ENCODE results near the gene AHRR.
"Not testable (repeated sequence)": the region's sequence is repeated elsewhere in the genome, so short reads cannot be mapped to it uniquely, and the experiment has no call there.

Gene AHRR

GRCh38 chr5:394671-395155 is 73.2 kb downstream of the AHRR start:
- DNase-seq (ENCODE audit: low read depth in 3 of 3, low spot score in 1 of 3) = no peak

- DNase-seq (ENCODE audit: low read depth in 3 of 3, low spot score in 1 of 3) = no peak
Observed at GRCh38 chr5:395156-395920, 73.8 kb downstream of the AHRR start.

DNA sequence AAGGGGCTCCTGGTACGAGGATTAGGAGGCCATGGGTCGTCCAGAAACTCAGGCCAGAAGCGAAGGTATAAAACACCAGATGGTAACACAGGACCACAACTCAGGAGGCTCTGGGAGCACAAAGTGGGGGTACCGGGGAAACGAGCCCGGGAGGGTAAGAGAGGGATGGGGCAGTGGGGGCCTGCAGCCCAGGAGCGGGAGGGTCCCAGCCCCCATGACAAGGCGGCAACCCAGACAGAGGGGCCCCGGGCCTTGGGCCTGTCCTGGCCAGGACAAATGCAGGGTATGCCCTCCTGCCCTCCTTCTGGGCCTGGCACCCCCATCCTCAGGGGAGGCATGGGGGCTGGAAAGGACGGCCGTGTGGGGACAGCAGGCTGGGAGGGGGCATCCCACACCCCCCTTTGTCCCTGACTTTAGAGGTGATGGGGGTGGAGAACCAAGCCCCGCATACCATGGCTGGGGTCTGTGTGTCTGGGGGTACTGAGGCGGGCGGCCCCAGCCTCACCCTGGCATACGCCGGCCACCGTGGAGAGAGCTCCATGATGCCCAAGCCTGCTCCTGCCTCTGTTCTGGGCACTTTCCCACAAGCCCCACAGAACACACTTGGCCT is 74.5 kb downstream of the AHRR start:
- DNase-seq (ENCODE audit: low read depth in 3 of 3, low spot score in 1 of 3) = no peak

DNA sequence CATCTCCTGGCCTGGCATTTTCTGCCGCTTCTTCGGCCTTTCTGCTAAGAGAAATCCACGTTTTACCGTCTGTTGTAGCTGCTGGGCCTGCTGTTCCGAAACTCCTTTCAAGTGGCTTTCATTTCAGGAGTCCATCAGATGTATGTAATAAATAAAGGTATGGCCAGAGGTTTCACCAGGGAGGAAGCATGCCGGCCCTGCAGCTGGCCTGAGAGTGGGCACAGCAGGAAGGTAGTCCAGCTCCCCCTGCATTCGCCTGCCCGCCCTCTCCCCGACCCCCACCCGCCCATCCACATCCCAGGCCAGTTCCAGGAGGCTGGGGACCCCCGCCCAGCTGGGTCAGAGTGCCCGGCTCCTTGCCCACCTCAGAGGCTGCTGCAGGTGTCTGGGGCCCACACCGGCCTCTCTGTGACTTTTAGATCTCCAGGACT is 75.0 kb downstream of the AHRR start:
- DNase-seq (ENCODE audit: low read depth in 3 of 3, low spot score in 1 of 3) = no peak

GRCh38 chr5:398141-398474 is 76.6 kb downstream of the AHRR start:
- not testable (repeated sequence) for DNase-seq (ENCODE audit: low read depth in 3 of 3, low spot score in 1 of 3)

DNA sequence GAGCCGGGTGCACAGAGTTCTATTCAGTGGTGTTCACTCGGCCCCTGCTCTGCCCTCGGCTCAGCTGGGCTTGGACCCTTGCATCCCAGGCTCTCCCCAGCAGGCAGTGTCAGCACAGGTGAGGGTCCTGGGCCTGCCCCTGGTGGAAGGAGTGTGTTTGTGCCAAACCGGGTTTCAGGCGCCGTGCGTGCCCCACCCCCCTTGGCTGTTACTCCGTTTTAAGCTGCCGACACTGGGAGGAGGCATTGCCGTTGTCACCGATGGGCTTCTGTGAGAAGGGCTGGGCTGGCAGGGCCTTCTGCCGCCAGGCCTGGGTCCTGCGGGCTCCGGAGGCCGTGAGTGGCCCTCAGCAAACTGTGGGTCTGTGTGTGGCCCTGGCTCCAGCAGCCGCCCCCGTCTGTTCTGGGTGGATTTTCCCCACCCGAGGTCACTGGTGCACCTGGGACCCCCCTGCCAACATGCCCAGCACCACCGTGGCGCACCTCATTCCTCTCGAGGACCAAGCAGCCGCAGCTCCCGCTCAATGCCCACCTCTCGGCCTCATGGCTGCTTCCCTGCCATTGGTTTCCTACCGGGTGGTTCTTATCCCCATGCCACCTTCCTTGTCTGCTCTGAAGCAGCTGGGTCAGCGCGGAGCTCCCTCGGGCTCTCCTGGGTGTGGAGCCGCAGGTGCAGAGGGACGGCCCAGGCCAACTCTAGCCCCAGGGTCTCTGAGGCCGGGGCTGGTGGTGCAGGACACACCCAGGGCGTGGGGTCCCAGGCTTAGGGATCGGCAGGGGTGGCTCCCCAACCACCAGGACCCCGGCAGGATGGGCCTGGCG is 77.2 kb downstream of the AHRR start:
- no peak for DNase-seq (ENCODE audit: low read depth in 3 of 3, low spot score in 1 of 3)

DNA sequence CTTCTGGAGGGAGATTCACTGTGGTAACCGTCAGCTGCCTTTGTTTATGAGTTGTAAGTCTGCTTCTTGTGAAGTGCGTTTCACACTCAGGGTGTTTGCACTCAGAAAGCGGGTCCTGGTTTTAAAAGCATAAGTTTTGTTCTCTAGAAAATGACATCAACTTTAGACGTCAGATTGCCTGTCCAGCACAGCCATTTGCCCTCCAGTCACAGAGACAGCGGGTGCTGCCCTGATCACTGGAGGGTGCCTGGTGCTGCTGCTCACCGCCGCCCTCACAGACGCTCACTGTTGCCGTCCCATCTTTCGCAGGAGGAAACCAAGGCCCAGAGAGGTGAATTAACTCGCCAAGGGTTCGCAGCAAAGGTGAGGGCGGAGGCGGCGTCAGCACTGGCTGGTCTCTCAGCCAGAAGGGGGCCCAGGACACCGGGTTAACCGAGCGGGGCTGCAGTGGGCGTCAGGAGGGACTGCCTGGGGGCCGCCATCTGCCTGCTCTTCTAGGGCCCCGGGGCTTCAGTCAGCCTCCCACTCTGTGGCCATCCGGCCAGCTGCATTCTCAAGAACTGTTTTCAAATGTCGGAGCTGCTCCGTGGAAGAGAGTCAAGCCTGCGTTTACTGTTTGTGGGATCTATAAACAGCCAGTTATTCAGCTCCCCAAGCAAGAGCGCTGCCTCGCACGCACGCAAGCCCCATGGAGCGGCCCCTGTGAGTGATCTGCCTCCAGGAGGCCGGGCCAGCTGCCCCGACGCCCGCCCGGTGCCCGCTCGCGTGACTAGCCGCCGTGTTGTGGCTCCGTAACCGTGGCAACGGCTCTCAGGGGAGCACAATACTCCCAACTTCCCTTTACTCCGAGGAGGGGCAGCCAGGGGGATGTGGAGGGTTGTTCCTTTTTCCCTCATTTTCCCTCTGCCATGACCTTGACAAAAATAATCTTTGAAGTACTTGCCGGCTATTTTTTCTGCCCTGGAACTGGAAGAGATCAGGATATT is 78.1 kb downstream of the AHRR start:
- DNase-seq (ENCODE audit: low read depth in 3 of 3, low spot score in 1 of 3) = peak in 1 of 3 donors; percentile 40

- DNase-seq (ENCODE audit: low read depth in 3 of 3, low spot score in 1 of 3) = no peak
Observed at GRCh38 chr5:400282-401145, 79.0 kb downstream of the AHRR start.

DNA sequence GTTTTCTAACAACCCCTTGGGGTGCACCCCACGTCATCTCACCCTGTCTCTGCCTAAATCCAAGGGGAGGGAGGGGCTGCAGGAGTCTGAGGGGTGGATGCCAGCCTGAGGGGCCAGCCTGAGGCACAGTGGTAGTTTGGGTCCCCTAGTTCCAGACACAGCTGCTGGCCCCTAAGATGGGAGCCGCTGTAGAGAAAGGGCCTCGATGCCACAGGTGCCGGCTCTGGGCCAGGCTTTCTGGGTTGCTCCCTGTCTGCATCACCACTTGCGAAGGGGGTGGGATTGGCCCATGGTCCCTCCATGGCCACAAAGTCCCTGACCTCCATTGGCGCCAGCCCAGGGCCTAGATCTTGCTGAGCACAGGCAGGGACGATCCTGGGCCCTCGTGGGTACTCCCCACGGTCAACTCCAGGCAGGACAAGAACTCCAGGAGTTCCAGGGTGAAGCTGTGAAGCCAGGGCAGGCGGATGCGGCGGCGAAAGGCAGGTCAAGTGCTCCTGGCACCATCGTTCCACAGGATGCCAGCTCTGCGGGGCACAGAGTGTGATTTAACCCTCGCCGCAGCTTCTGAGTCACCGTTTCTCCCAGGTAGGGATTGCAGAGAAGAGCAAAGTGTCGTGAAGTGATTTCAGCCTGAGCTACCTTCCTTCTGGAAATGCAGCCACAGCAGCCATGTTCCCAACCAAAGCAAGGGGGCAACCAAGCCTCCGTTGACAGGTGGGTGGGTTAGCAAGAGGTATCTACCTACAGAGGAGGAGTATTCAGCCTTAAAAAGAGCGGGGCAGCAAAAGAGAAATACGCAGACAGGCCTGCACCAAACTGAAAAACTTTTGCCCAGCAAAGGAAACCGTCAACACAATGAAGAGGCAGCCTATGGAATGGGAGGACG is 79.9 kb downstream of the AHRR start:
- no peak for DNase-seq (ENCODE audit: low read depth in 3 of 3, low spot score in 1 of 3)

DNA sequence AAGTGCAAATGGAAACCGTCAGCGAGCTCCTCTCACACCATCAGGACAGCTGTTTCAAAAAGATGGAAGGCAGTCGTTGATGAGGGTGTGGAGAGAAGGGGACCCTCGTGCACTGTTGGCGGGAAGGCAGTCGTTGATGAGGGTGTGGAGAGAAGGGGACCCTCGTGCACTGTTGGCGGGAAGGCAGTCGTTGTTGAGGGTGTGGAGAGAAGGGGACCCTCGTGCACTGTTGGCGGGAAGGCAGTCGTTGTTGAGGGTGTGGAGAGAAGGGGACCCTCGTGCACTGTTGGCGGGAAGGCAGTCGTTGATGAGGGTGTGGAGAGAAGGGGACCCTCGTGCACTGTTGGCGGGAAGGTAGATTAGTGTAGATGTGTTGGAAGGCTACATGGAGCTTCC is 80.7 kb downstream of the AHRR start:
- DNase-seq (ENCODE audit: low read depth in 3 of 3, low spot score in 1 of 3) = not testable (repeated sequence)

GRCh38 chr5:402615-403359 is 81.3 kb downstream of the AHRR start:
- no peak for DNase-seq (ENCODE audit: low read depth in 3 of 3, low spot score in 1 of 3)

- no peak for DNase-seq (ENCODE audit: low read depth in 3 of 3, low spot score in 1 of 3)
Observed at GRCh38 chr5:403995-404394, 82.5 kb downstream of the AHRR start.

DNA sequence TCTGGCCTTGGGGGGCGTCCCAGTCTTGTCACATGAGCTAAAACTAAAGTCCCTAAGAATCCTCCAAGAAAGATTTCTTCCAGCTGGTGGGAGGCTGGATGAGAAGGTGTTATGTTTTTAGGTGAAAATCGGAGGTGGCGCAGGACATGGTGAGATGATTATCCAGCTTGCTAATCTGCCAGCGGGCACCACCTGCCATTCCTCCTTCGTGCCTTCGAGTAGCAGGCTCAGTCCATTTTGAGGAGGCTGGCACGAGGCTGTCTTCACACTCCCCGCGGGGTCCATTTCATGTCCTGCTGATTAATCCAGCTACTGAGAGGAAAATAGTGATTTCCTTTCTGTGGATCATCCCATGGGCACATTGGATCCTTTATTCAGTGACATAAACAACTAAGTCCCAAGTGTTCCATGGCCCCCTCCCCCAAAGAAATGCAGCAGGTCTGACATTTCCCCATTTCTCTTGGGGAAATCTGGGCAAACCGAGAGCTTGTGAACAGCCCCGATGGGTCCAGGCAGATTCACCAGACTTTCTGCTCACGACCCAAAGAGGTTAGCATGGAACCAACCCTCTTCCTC is 83.2 kb downstream of the AHRR start:
- no peak for DNase-seq (ENCODE audit: low read depth in 3 of 3, low spot score in 1 of 3)

DNA sequence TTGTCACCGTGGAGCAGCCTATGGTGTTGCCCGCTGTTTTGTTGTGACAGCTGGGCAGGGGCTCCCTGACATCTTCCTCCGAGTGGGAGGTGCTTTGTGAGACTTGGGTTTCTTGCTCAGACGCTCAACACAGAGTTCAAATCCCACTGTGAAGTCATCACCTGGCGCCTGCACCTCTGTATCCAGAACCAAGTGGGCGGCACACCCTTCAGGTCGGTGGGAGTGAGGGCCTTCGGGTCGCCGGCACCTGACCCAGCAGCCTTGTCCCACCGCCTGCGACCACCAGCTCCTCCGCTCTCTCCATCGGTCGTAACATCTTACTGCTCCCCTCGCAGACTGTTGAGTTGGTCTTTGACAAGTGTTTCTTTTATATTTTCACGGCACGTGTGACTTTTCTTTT is 83.9 kb downstream of the AHRR start:
- DNase-seq (ENCODE audit: low read depth in 3 of 3, low spot score in 1 of 3) = no peak

DNA sequence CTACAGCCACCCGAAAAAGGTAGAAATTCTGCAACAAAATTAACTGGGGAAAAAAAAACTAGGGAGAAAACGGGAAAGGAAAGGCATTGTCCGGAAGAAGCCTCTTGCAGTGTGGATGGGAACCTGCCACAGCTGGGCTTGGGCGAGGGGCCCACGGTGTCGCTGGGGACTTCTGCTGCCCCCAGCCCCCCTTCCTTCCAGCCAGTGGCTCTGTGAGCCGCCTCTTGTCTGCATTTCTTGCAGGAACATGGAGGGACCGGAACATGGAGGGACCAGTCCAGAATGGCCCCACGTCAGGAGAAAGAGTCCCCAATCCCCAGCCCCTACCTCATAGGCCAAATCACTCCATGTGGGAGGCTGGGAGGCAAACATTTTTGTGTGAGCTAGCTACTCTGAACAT is 84.5 kb downstream of the AHRR start:
- no peak for DNase-seq (ENCODE audit: low read depth in 3 of 3, low spot score in 1 of 3)

DNA sequence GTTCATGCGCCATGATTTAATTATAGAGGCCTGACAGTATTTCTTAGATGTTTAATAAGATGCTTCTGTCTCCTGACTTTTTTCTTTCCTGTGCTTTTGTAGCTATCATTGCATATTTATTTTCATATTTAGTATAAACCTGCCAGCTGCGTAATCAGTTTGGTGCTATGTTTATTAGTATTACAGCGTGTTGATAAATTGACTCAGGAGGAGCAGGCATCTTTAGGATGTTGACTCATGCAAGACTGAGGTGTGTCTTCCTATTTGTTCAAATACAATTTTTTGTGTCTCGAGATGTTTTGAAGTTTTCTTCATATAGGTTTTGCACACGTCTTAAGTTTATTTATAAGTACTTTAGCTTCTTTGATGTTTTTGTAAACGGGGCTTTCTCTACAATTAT is 85.5 kb downstream of the AHRR start:
- DNase-seq (ENCODE audit: low read depth in 3 of 3, low spot score in 1 of 3) = no peak

GRCh38 chr5:407801-408268 is 86.3 kb downstream of the AHRR start:
- DNase-seq (ENCODE audit: low read depth in 3 of 3, low spot score in 1 of 3) = no peak

All from stimulated activated CD4-positive, alpha-beta T cell treated with anti-CD3 and anti-CD28 coated beads, TNF-alpha, amount 100 ng/mL, for 1 hour (primary cell).